Fibroblast of skin of abdomen (primary cell): ENCODE results near the gene TRIM38.
"Not testable (repeated sequence)": the region's sequence is repeated elsewhere in the genome, so short reads cannot be mapped to it uniquely, and the experiment has no call there.

Source experiments
- DNase-seq: peaks from one replicate; pipeline ENCODE4 v3.0.0-alpha.2; 2013

TRIM38 gene

DNA sequence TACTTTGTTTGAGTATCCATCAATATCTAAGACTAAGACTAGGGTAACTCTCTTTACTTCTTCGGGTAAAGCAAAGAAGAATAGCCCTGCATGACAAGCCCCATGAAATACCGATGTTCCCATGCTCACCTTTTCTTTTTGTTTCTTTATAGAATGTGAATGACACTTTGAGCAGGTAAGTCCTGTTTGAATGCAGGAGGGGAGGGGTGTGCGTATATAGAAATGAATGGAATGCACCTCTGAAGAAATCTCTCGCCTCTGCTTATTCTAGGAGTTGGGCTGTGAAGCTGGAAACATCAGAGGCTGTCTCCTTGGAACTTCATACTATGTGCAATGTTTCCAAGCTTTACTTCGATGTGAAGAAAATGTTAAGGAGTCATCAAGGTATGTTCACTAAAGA, 10.3 kb downstream of the TRIM38 start:
- no peak for DNase-seq

GRCh38 chr6:25973923-25974555, 11.4 kb downstream of the TRIM38 start:
- no peak for DNase-seq

- DNase-seq: no peak
Observed at GRCh38 chr6:25975923-25976560, 13.4 kb downstream of the TRIM38 start.

DNA sequence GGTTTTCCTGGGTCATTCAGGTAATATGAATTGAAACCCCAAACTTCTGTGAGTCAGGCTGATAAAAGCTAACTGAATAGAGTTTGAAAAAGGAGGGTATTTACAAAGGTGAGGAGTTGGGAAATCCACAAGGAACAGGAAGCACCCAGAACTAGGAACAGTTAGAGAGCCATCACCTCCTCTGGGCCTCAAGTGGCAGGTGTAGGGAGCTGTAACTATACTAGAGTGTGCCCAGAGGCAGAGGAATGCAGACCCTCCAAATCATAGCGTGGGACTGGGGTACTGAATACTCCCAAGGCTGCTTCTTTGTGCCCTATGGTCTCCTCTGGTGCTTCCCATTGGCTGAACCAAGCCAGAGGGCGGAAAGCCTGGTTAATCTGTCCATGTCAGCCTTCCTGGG, 18.3 kb downstream of the TRIM38 start:
- no peak for DNase-seq

GRCh38 chr6:25981568-25982263, 19.1 kb downstream of the TRIM38 start:
- DNase-seq: no peak

DNA sequence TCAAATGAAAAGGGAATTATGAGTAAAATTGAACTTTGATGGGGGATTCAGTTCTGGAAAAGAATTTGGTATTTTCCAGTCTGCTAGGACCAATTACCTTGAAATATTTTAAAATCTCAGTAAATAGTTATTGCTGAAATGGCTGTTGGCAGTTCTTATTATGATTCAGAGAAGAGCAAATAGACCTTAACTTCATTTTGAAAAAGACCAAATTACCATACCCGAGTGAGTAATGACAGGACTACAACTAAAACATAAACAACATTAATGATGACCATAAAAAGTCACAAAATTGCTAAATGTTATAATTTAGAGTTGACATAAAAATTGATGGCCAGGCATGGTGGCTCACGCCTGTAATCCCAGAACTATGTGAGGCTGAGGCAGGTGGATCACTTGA, 21.7 kb downstream of the TRIM38 start:
- DNase-seq: no peak

DNA sequence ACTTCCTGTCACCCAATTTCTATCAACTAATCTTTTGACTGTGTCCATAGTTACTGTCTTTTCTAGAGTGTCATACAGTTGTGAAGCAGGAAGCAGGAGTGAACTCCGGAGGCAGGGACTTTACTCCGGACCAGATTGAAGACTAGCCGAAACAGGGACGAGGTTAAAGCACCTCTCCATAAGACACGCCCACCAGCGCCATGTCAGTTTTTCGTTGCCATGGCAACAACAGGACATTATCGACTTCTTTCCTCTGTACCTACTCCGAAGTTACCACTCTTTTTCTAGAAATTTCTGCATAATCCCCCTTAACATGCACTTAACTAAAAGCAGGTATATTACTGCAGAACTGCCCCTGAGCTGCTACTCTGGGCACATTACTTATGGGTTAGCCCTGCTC, 25.2 kb downstream of the TRIM38 start:
- no peak for DNase-seq

DNA sequence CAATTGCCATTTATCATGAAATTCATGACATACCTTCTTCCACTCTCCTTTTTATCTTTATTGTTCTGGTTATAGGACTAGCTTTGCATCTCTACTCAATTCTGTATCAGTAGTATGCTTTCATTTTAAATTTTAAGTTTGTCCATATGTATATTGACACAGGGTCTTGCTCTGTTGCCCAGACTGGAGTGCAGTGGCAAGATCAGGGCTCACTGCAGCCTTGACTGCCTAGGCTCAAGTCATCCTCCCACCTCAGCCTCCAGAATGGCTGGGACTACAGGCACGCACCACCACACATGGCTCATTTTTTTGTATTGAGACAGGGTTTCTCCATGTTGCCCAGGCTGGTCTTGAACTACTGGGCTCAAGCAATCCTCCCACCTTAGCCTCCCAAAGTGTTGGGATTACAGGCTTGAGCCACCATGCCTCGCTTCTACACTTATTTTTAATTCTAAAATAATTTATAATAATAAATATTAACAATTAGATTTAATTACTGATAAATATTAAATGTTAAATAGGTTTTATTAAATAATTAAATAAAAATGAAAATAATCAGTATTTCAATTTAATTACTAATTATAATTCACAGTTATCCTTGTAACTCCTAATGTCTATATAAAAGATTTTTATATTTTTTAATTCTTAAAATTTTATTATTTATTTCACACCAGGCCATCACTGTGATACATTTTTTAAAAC, 27.7 kb downstream of the TRIM38 start:
- no peak for DNase-seq

DNA sequence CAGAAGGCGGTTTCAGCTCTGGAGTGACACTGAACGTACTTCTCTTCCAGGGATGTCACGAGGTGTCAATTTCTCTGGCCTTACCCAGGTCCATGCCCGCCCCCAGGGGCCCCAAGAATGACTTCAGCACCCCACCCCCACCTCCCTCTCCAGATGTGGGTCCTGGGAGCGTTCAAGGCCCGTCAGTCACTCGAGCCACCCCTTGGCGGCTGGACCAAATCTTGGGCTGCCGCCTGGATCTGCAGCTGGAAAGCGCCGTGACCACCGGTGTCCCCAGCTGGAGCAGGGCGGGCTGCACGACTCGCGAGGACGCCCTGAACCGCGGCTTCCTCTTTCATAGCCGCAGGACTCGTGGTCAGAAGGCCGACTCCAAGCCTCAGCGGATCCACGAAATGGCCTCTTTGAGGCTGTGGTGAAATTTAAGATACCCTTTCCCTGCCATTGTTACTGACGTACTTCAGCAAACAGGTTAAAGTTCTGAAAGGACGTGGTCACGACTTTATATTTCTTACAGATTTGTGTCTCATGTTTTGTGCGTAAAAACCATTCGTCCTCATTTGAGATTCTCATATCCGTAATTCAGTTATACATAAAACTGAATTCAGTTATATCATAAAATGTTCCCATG, 29.3 kb downstream of the TRIM38 start:
- DNase-seq: peak; percentile 39

DNA sequence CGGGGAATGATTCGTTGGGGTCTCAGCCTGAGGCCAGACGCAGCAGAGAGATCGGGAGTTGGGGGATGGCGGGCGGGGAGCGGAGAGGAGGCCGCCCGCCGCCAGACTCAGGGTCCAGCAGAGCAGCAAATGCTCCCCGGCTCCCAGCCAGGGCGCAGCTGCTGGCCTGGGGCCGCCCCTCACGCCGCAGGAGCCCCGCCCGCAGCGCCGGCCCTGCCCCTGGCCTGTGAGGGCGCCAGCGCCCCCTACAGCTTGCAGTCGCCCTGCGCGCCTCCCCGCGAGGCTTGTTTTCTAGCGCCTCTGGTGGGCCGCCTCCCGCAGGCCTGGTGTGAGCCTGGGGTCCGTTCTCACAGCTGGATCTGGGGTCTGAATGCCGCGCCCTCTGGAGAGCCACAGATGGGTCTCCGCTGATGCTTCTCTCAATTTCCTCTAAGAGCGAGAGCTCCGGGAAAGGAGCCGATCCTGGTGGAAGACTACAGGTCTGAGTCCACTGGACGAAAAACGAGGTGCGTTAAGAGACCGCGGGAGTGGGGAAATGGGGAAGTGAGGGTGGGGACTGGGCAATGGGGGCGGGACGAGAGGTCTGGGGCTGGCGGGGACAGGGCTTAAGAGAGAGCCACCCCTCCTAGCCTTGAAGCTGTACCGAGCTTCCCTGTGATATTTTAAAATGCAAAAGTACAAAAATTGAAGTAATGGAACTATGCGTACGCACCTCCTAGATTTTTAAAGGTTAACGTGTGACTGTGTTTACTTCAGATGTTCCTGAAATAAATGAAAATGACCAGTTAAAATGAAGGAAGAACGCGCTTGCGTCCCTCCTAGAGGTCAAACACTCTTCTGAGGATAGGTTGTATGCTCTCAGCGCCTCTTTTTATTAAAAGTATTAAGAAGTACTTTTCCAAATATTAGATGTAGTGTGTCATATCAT, 30.1 kb downstream of the TRIM38 start:
- peak; percentile 91 for DNase-seq

- DNase-seq: not testable (repeated sequence)
Observed at GRCh38 chr6:25993341-25993684, 30.7 kb downstream of the TRIM38 start.

- DNase-seq: no peak
Observed at GRCh38 chr6:25995507-25995906, 32.9 kb downstream of the TRIM38 start.

GRCh38 chr6:25997921-25998320, 35.3 kb downstream of the TRIM38 start:
- DNase-seq: no peak

DNA sequence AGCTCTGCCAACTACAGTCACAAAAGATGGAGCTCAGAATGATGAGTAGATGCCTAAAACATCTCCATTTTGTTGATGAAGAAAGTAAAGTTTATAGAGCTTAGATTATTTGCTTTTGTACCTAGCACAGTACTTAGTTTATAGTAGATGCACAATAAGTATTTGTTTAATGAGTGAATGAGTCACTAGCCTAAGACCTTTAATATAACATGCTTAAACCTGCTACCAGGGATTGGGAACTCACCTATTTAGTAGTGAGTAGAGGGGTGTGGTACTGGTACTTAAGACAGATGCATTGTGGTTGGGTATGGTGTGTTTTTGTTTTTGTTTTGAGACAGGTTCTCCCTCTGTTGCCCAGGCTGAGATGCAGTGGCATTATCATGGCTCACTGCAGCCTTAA, 35.8 kb downstream of the TRIM38 start:
- no peak for DNase-seq

GRCh38 chr6:25999225-25999624, 36.6 kb downstream of the TRIM38 start:
- not testable (repeated sequence) for DNase-seq

DNA sequence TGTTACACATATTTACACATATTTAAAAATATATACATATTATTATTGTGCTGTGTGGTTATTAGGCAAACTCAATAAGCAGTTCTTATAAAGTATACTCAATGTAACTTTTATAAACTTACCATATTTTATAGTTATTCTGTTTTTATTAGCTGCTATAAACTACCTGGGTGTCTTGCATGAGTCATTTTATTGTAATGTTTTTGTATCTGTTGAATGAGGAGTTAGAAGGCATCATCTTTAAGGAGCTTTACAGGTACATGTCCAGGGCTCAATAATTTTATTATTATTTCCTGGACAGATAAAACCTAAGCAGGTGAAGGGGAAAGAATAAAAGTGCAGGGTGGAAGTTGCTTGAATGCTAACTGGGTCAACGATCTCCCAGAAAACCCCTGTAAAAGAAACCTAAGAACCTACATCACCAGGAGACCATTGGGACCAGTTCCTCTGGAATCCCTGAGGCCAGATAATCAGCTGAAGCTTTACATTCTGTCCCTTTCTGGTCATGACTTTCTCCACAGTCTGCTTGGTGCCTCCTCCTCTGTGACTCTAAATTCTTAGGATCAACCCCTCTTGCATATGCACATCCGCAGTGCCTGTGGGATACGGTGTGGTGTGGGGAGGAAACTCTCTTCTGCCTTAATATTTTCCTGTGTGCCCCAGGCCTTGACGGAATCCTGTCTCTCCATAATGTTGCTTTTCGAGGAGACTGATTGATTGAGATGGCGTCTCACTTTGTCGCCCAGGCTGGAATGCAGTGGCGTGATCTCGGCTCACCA, 38.0 kb downstream of the TRIM38 start:
- no peak for DNase-seq

- peak; percentile 51 for DNase-seq
Observed at GRCh38 chr6:26003102-26003694, 40.6 kb downstream of the TRIM38 start.

GRCh38 chr6:26006086-26006939, 43.7 kb downstream of the TRIM38 start:
- no peak for DNase-seq

- not testable (repeated sequence) for DNase-seq
Observed at GRCh38 chr6:26006940-26007305, 44.3 kb downstream of the TRIM38 start.

- DNase-seq: no peak
Observed at GRCh38 chr6:26008470-26008869, 45.9 kb downstream of the TRIM38 start.
